ENCODE results near the gene IFT122.

IFT122 gene

GRCh38 chr3:129415378-129415777, 24.6 kb upstream of the IFT122 start:
- no peak for DNase-seq

- DNase-seq = no peak
These were observed 24.2 kb upstream of the IFT122 start for GRCh38 chr3:129415830-129416229.

- DNase-seq = no peak
These were observed 23.6 kb upstream of the IFT122 start for GRCh38 chr3:129416415-129416814.

GRCh38 chr3:129417326-129417725, 22.7 kb upstream of the IFT122 start:
- DNase-seq = no peak

GRCh38 chr3:129418041-129418973, 21.7 kb upstream of the IFT122 start:
- DNase-seq = no peak

GRCh38 chr3:129419476-129419875, 20.5 kb upstream of the IFT122 start:
- DNase-seq = no peak

- DNase-seq = no peak
These were observed 18.7 kb upstream of the IFT122 start for GRCh38 chr3:129421236-129421883.

- DNase-seq = no peak
These were observed 17.9 kb upstream of the IFT122 start for GRCh38 chr3:129421988-129422745.

- DNase-seq = no peak
These were observed 17.1 kb upstream of the IFT122 start for GRCh38 chr3:129422897-129423296.

GRCh38 chr3:129424185-129424841, 15.7 kb upstream of the IFT122 start:
- DNase-seq = no peak

- DNase-seq = no peak
These were observed 14.8 kb upstream of the IFT122 start for GRCh38 chr3:129425213-129425612.

- DNase-seq = no peak
These were observed 14.4 kb upstream of the IFT122 start for GRCh38 chr3:129425619-129426018.

- no peak for DNase-seq
These were observed 12.0 kb upstream of the IFT122 start for GRCh38 chr3:129428007-129428375.

GRCh38 chr3:129428376-129429079, 11.5 kb upstream of the IFT122 start, which contains the start of gene EFCAB12:
Gene EFCAB12, minus strand, starts transcription at chr3:129428636. Its CDS starts 148 bp downstream, at chr3:129428488.
- peak; percentile 87 for DNase-seq

- no peak for DNase-seq
These were observed 11.0 kb upstream of the IFT122 start for GRCh38 chr3:129429080-129429451.

- no peak for DNase-seq
These were observed 10.4 kb upstream of the IFT122 start for GRCh38 chr3:129429602-129430001.

- no peak for DNase-seq
These were observed 8.0 kb upstream of the IFT122 start for GRCh38 chr3:129432036-129432435.

- DNase-seq = no peak
These were observed 7.4 kb upstream of the IFT122 start for GRCh38 chr3:129432671-129433070.

GRCh38 chr3:129433565-129433964, 6.5 kb upstream of the IFT122 start:
- DNase-seq = no peak

GRCh38 chr3:129434140-129434539, 5.9 kb upstream of the IFT122 start:
- no peak for DNase-seq

GRCh38 chr3:129435367-129435766, 4.7 kb upstream of the IFT122 start:
- no peak for DNase-seq

- DNase-seq = peak; percentile 36
These were observed 703 bp upstream of the IFT122 start for GRCh38 chr3:129439226-129439816.

All from stimulated activated CD4-positive, alpha-beta T cell treated with anti-CD3 and anti-CD28 coated beads, Interleukin-12 subunit alpha, Interleukin-12 subunit beta, amount 100 ng/mL, for 4 hours (primary cell).